A549 (cell line): ENCODE measurements around the gene ANTKMT. TPM values are rescaled to one million over a fixed set of nuclear protein-coding genes. Genes with fewer than 3 reads are reported as not detected.

Experiments
- ATAC-seq, 2 experiments: fragments of 200-7000 bp in 1 of 2; fragments of >200 bp in 1 of 2; cut with Nextera tagmentation in 1 of 2; cut with Tn5 transposase in 1 of 2; 3 replicates each; pipeline versions ENCODE4 v1.8.0 to v1.9.1; 2018 to 2020; ENCODE audit warnings: mild to moderate bottlenecking in 1 of 2, moderate library complexity in 1 of 2
- CTCF ChIA-PET: fragments of 300-600 bp; sonication (Branson Sonifier 250); formaldehyde crosslinking; extraction: SDS; loops from one replicate; lab custom pipeline; 2021; ENCODE audit warnings: antibody characterized with exemption, inconsistent platforms; lab: Yijun Ruan, JAX
- POLR2A ChIA-PET: fragments of 350-600 bp; formaldehyde crosslinking; extraction: SDS; loops from one replicate; lab custom pipeline; 2021; ENCODE audit warnings: antibody characterized with exemption, inconsistent platforms; lab: Yijun Ruan, JAX
- DNase-seq, 2 experiments: peaks; one replicate each; pipeline versions ENCODE4 v3.0.0 to v3.0.0-alpha.2; 2011 to 2016; ENCODE audit warnings: low read depth in 1 of 2, low spot score in 1 of 2
- FAIRE-seq: peaks from 2 replicates; lab custom pipeline; 2011; peaks lifted over from hg19 to GRCh38; lab: Jason Lieb, UNC
- H3K27ac ChIP-seq, 2 experiments: fragments of >200 bp; sonication (Bioruptor Twin); formaldehyde crosslinking; 3 replicates each; pipeline ENCODE4 v1.5.1; 2016 to 2017
- H3K4me1 ChIP-seq: fragments of >200 bp; sonication (Bioruptor Twin); formaldehyde crosslinking; 3 replicates; pipeline ENCODE4 v1.6.1; 2016
- H3K4me2 ChIP-seq: fragments of >200 bp; sonication (Bioruptor Twin); formaldehyde crosslinking; 3 replicates; pipeline ENCODE4 v1.6.1; 2016
- H3K4me3 ChIP-seq: fragments of >200 bp; sonication (Bioruptor Twin); formaldehyde crosslinking; 3 replicates; pipeline ENCODE4 v1.5.1; 2016
- H3K9me3 ChIP-seq: fragments of >200 bp; sonication (Bioruptor Twin); formaldehyde crosslinking; 3 replicates; pipeline ENCODE4 v1.6.1; 2016
- CBX2 ChIP-seq: fragments of 200-600 bp; sonication (generic); IDR thresholded peaks from 2 replicates; pipeline ENCODE4 v1.6.1; 2016; ENCODE audit warnings: low read depth, mild to moderate bottlenecking, borderline replicate concordance
- CBX8 ChIP-seq: fragments of 200-600 bp; sonication (generic); IDR thresholded peaks from 2 replicates; pipeline ENCODE4 v1.6.1; 2016
- CEBPB ChIP-seq, 2 experiments: fragments of >200 bp in 1 of 2; sonication (Bioruptor Twin) in 1 of 2; formaldehyde crosslinking in 1 of 2; IDR thresholded peaks; 2 replicates each; pipeline ENCODE4 v1.6.1; 2012 to 2016
- EHF ChIP-seq: fragments of 250-450 bp; sonication (Bioruptor Pico); IDR thresholded peaks from 2 replicates; pipeline ENCODE4 v1.5.0; 2020; ENCODE audit warnings: mild to moderate bottlenecking
- FOXS1 ChIP-seq: fragments of 250-450 bp; sonication (Bioruptor Pico); IDR thresholded peaks from 2 replicates; pipeline ENCODE4 v1.5.0; 2020; ENCODE audit warnings: mild to moderate bottlenecking, moderate library complexity
- HDAC2 ChIP-seq: fragments of 200-600 bp; sonication (generic); IDR thresholded peaks from 2 replicates; pipeline ENCODE4 v1.6.1; 2016
- HES2 ChIP-seq: fragments of >200 bp; sonication (Bioruptor Twin); formaldehyde crosslinking; IDR thresholded peaks from 2 replicates; pipeline ENCODE4 v1.6.1; 2016
- HOXA7 ChIP-seq: fragments of 250-450 bp; sonication (Bioruptor Pico); IDR thresholded peaks from 2 replicates; pipeline ENCODE4 v1.5.0; 2020; ENCODE audit warnings: mild to moderate bottlenecking, moderate library complexity
- HOXB5 ChIP-seq: fragments of 250-450 bp; sonication (Bioruptor Pico); IDR thresholded peaks from 2 replicates; pipeline ENCODE4 v1.5.0; 2020; ENCODE audit warnings: mild to moderate bottlenecking, moderate library complexity
- JUN ChIP-seq, 2 experiments: fragments of >200 bp; sonication (Bioruptor Twin); formaldehyde crosslinking; IDR thresholded peaks; 2 replicates in 1 of 2; 3 replicates in 1 of 2; pipeline ENCODE4 v1.6.1; 2016 to 2017
- KDM5A ChIP-seq: fragments of 200-600 bp; sonication (generic); IDR thresholded peaks from 2 replicates; pipeline ENCODE4 v1.6.1; 2016; ENCODE audit warnings: antibody characterized with exemption, mild to moderate bottlenecking
- PHF8 ChIP-seq: fragments of 200-600 bp; sonication (generic); IDR thresholded peaks from 2 replicates; pipeline ENCODE4 v1.6.1; 2016; ENCODE audit warnings: low read depth, mild to moderate bottlenecking, antibody characterized with exemption, moderate library complexity, borderline replicate concordance
- POLR2AphosphoS2 ChIP-seq: conservative IDR thresholded peaks from 2 replicates; pipeline ENCODE4 v1.6.1; 2012; ENCODE audit warnings: low read length, improper control_type of control experiment, inconsistent platforms
- RCOR1 ChIP-seq: fragments of 150-350 bp; IDR thresholded peaks from 2 replicates; pipeline ENCODE4 v1.6.1; 2014; ENCODE audit warnings: antibody characterized with exemption, low read length, low read depth
- RNF2 ChIP-seq: fragments of 200-600 bp; sonication (generic); IDR thresholded peaks from 2 replicates; pipeline ENCODE4 v1.6.1; 2016; ENCODE audit warnings: low read depth, mild to moderate bottlenecking, antibody characterized with exemption, moderate library complexity, borderline replicate concordance
- SMC3 ChIP-seq: fragments of >200 bp; sonication (Bioruptor Twin); formaldehyde crosslinking; IDR thresholded peaks from 3 replicates; pipeline ENCODE4 v1.6.1; 2018; ENCODE audit warnings: inconsistent platforms
- ZC3H11A ChIP-seq: fragments of 450-650 bp; IDR thresholded peaks from 2 replicates; pipeline ENCODE4 v1.6.1; 2014; ENCODE audit warnings: antibody characterized with exemption, mild to moderate bottlenecking
- ZSCAN20 ChIP-seq: fragments of 250-450 bp; sonication (Bioruptor Pico); IDR thresholded peaks from 2 replicates; pipeline ENCODE4 v1.8.0; 2022; ENCODE audit warnings: mild to moderate bottlenecking, moderate library complexity
- WGBS: methylation state at CpG from one replicate; pipeline ENCODE4 v1.1.6; 2017; ENCODE audit errors: missing lambda C conversion rate; 5-methylcytosine and 5-hydroxymethylcytosine counted together
- polyA plus RNA-seq, 4 experiments: library from polyadenylated mRNA; depleted of rRNA in 3 of 4; stranded (reverse); fragments of >200 nt; fragmentation: RNase III in 1 of 4; extraction: RNeasy Plus Mini Kit Qiagen cat#74134 plus additional on column Dnase treatment in 1 of 4; gene quantifications; 2 replicates in 3 of 4; 3 replicates in 1 of 4; pipeline ENCODE4 v1.2.3, GENCODE V29; 2011 to 2017
- TF ChIP-seq, protein P1 (sequence below): IDR thresholded peaks from 2 replicates; pipeline ENCODE4 v1.6.1; 2012

The ANTKMT gene
- polyA plus RNA-seq, 2 of the 4 experiments (the other 2 are of a cell fraction), result 11.9 to 55.8 TPM

- FAIRE-seq (no peak), ATAC-seq (peak in 1 of 2 experiments; percentile 9; a peak in 2 of 6 replicates), DNase-seq (no peak)
- ChIA-PET POLR2A (no interaction called here), CTCF (interaction anchor here (0.8 to 15.8 kb wide), 11 partner anchors 10 to 116 kb away, joined by 3 to 105 read pairs (median 3); partner anchors contain the start of genes CHTF18, CIAO3, METRN and RPUSD1)
- TF ChIP-seq FOXS1 (CRISPR knock-in tag), result no peak
- TF ChIP-seq, protein P1, sequence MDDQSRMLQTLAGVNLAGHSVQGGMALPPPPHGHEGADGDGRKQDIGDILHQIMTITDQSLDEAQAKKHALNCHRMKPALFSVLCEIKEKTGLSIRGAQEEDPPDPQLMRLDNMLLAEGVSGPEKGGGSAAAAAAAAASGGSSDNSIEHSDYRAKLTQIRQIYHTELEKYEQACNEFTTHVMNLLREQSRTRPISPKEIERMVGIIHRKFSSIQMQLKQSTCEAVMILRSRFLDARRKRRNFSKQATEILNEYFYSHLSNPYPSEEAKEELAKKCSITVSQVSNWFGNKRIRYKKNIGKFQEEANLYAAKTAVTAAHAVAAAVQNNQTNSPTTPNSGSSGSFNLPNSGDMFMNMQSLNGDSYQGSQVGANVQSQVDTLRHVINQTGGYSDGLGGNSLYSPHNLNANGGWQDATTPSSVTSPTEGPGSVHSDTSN, result no peak
- Histone ChIP-seq H3K27ac (peak overlapping the region; percentile 16 to 79; a peak in 4 of 6 replicates), H3K9me3 (no peaks in the 10 kb centered on the region), H3K4me2 (peak overlapping the region; percentile 68), H3K4me3 (no peak overlapping the region), H3K4me1 (peaks cover 35% of the 10 kb centered on the region)
- 86% methylated on average over 6 of the region's 22 CpGs for WGBS
Observed at GRCh38 chr16:761625-762513, 40.9 kb downstream of the ANTKMT start.

- 75% methylated on average over 13 of the region's 17 CpGs for WGBS
- TF ChIP-seq CEBPB (IDR thresholded peaks at IDR 0.05) (no peak), JUN (IDR thresholded peaks at IDR 0.05) (no peak), CBX2 (no peak), HES2 (no peak), HOXB5 (CRISPR knock-in tag) (no peak), RNF2 (no peak), POLR2AphosphoS2 (no peak), ZC3H11A (no peak), CBX8 (no peak), HDAC2 (no peak), RCOR1 (no peak), KDM5A (no peak), PHF8 (no peak), FOXS1 (CRISPR knock-in tag) (no peak), EHF (CRISPR knock-in tag) (no peak), ZSCAN20 (no peak), HOXA7 (no peak), SMC3 (no peak)
- TF ChIP-seq, protein P1, result no peak
- no peak overlapping the region for H3K4me2 ChIP-seq
- H3K9me3 ChIP-seq, result no peaks in the 10 kb centered on the region
- ATAC-seq (peak; percentile 6 to 8; a peak in 2 of 6 replicates), FAIRE-seq (no peak), DNase-seq (no peak)
- CTCF ChIA-PET, result interaction anchor here (1.0 to 15.8 kb wide), 5 partner anchors 13 to 47 kb away, joined by 3 to 105 read pairs (median 5); partner anchors contain the start of genes CHTF18, METRN and RPUSD1
- H3K4me1 ChIP-seq, result peaks cover 35% of the 10 kb centered on the region
- no peak overlapping the region for H3K4me3 ChIP-seq
- POLR2A ChIA-PET, result no interaction called here
- H3K27ac ChIP-seq, result peak overlapping the region in 1 of 2 experiments; percentile 79; a peak in 2 of 6 replicates
Observed at GRCh38 chr16:762595-763268, 41.8 kb downstream of the ANTKMT start.
